ENCODE data around the gene FRAS1.
"Not testable (repeated sequence)": the region's sequence is repeated elsewhere in the genome, so short reads cannot be mapped to it uniquely, and the experiment has no call there.

FRAS1 gene

DNA sequence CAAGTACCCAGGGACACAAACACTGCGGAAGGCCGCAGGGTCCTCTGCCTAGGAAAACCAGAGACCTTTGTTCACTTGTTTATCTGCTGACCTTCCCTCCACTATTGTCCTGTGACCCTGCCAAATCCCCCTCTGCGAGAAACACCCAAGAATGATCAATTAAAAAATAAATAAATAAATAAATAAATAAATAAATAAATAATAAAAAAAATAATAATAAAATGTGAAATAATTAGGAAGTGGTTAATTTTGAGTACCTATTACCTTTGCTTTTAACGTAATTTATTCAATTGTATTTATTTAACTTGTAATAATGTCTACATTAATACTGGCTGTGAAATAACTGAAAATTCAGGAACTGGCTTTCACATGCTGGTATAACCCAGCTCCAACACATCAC lies 491.8 kb downstream of the FRAS1 start:
- DNase-seq (ENCODE audit: low read depth), result not testable (repeated sequence)

DNA sequence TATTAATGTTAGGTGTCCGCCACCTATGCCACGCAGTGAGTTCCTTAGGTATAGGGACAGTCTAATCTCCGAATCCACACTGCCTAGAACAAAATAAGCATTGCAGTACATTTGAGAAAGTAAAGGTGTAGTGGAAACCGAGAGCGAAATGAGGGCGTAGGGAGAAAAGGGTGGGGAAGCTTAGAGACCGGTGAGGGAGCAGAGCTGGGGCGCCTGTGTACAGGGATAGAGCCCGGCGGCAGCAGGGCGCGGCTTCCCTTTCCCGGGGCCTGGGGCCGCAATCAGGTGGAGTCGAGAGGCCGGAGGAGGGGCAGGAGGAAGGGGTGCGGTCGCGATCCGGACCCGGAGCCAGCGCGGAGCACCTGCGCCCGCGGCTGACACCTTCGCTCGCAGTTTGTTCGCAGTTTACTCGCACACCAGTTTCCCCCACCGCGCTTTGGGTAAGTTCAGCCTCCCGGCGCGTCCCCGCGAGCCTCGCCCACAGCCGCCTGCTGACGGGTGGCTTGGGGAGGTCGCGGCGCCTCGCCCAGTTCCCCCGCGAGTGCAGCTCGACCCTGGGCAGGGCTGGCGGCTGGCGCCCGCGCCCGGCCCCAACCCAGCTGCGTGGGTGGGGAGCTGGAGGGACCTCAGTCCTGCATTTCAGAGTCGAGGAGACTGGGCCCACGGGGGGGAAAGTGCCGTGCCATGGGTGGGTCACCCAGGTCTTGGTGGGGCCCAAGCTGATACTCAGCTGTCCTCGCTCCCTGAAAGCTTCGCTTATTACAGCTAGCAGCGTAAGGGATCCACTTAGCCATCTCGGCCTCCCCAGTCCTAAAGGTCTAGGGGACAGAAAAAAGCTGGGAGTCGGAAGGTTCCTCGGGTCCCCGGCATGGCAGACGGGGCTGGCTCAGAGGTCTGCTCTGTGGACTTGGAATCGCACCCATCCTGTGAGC lies 494.6 kb downstream of the FRAS1 start, which contains the start of gene ANXA3:
ANXA3 (plus strand) TSS at position 351 of the 932 bp plus-strand sequence. CDS start 2,704 bp downstream, outside the sequence.
- no peak for DNase-seq (ENCODE audit: low read depth)

DNA sequence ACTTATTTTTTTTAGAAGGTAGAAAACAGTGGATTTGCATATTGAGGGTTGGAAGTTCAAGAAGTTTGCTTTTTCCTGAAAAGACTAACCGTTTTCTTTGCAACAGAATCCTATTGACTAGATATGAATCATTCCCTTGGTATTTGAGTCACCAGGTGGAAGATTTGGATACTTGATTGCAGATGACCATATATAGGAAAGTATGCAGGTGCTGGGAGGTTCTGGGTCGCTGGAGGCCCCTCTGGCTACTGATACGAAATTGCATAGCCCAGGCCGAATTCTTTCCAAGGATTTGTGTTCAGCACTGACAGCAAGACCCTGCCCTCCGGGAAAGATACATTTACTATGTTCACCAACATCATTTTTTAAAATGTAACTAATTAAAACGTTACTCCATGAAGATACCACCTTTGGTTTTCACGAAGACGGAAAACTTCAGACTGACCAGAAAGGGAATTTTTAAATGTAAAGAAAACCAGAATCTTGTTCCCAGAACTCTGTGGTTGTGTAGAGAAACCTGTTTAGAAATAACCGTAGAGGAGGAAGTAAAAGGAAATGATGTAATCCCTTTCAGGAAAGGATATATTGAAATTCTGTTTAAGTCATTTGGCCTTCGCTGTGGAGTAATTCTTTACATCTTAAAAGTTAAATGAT lies 495.4 kb downstream of the FRAS1 start:
- no peak for DNase-seq (ENCODE audit: low read depth)

DNA sequence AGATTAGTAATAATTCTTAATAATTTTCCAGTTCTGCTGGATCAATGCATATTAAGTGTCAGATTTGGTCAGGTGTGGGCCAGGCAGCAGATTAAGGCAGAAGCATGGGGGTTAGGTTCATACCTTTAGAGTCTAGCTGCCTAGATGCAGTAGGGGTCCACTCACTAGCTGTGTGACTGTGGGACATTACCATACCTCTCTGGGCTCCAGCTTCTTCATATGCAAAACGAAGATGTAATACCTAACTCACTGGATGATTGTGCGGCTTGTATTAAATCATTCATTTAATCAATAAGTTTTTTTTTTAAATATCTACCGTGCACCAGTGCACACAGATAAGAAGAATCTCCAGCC lies 495.9 kb downstream of the FRAS1 start:
- DNase-seq (ENCODE audit: low read depth), result no peak

DNA sequence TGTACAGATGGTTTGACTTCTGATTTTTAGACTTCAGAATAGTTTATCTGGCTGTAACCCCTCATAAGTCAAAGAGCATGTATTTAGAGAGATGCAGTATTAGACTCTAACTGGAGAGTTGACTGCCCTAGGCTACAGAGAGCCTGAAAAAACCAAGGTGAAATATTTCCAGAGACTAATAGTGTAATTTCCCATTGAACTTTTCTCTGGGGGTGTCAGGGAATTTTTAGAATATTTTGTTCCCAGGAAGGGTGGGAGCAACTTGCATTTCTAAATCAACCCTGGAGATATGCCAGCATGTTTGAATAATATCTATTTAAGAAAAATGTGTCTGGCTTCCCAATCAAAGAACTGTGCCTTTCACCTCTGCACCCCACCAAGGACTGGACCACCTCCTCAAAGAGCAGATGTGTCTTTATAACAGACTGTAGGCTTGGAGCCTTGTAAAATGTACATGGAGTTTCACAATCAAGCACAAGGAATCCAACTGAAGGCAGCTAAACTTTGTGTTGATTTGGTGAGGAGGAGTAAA lies 496.5 kb downstream of the FRAS1 start:
- DNase-seq (ENCODE audit: low read depth), result no peak

DNA sequence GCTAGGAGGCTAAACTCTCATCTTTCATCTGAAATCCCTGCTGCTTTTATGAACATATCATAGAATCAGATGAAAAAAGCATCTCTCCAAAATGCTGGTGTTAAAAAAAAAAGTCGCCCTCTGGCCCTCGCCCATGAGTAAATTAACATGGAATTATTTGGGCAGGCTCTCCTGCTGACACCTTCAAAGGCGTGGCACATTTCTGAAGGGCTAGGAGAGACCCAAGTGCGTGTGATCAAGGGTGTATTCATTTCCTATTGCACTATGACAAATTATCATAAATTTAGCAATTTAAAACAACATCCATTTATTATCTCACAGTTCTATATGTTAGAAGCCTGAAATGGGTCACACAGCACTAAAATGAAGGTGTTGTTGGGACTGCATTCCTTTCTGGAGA lies 499.5 kb downstream of the FRAS1 start:
- no peak for DNase-seq (ENCODE audit: low read depth)

DNA sequence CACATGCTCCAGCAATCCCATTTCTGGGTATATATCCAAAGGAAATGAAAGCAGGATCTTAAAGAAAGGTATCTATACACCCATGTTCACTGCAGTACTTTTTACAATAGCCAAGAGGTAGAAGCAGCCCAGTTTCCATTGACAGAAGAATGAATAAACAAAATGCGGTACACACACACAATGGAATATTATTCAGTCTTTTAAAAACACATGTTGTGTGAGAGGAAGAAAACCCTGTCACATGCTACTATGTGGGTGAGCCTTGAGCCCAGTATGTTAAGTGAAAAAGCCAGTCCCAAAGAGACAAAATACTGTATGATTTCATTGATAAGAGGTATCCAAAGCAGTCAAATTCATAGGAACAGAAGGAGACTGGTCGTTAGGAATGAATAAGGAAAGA lies 500.7 kb downstream of the FRAS1 start:
- DNase-seq (ENCODE audit: low read depth), result no peak

DNA sequence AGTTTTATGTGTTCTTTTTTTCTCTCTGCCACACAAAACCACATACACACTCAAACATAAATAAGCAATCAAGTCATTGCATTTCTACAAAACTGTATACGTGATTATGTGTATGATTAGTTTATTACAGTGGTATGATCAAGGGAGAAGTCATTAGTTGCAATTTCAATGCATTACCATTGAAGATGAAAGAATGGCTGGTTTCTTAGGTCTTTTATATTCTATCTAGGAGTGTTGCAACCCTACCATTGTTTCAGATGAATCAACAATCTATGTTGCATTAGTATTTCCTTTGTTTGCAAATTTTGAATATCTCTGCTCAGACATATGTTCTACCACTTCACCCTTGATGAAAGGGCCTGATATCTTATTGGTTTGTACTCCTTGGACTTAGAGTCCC lies 501.3 kb downstream of the FRAS1 start:
- no peak for DNase-seq (ENCODE audit: low read depth)

DNA sequence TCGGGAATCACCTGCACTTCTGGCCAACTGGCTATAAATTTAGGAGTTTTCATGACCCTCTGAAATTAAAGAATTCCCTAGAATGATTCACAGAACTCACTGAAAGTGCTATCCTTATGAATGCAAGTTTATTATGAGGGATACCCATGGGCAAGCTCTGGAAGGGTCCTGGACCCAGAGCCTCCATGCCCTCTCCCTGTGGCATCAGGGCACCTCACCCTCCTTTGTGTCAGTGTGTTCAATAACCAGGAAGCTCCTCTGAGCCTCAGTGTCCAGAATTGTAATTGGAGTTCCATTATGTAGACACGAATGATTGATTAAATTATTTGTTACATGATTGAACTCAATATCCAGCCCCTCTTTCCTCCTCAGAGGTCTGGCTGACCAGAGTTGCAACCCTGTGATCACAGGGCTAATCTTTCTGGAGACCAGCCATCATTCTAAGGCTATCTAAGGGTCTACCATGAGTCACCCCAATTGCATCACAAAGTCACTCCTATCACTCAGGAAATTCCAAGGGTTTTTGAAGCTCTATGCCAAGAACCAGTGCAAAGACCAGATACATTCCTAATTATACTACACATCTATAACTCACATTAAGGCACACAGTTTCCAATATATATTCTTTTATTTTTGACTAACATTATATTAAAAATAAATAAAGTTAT lies 503.3 kb downstream of the FRAS1 start:
- DNase-seq (ENCODE audit: low read depth), result peak; percentile 35

DNA sequence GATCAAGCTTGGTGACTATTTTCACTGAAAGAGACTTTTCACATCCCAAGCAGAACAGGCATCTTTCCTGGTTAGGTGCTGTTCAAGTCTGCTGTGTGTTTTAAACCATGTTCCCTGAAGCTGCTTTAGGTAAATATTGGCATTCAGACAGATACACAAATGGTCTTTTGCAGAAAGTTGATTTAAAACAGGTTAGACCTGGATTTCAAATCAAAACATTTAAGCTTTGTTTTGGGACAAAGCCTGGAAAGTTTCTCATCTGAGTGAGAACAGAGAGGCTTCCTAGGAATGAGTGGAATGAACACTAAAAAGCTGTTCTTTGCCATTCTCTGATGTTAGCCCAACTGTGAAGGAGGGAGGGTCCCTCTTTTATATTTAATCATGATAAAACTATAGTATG lies 504.6 kb downstream of the FRAS1 start:
- no peak for DNase-seq (ENCODE audit: low read depth)

DNA sequence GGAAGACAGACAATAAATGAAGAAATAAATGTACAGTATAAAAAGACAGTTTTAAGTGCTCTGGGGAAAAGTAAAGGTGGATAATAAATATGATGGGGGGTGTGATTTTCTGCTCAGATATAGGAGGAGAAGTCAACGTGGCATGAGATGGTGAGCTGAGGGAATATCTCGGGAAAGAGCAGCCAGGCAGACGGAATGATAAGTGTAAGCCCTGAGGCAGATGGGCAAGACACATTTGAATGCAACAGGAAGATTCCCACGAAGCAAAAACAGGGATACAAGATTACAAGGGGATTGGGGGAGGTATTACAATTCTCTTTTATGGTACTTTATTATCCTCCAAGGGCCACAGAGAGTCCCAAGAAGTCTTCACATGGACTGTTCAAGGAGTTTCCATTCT lies 505.6 kb downstream of the FRAS1 start:
- DNase-seq (ENCODE audit: low read depth), result no peak

DNA sequence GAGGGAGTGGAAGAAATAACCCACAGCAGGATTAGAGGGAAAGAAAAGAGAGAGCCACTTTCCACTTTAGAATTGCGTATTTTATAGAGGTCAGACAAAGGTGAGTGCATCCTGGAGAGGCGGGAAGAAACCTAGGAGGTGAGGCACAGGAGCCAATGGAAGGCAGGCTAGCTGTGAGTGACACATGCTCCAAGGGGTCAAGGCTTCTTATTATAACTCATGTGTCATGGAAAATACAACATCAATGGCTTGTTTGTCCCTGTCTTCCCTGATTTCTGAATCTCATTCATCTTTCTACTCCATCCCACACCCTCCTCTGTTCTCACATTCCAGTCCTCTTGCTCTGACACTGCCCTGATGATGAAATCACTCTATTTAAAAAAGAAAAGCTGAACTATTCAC lies 508.8 kb downstream of the FRAS1 start:
- DNase-seq (ENCODE audit: low read depth), result no peak

DNA sequence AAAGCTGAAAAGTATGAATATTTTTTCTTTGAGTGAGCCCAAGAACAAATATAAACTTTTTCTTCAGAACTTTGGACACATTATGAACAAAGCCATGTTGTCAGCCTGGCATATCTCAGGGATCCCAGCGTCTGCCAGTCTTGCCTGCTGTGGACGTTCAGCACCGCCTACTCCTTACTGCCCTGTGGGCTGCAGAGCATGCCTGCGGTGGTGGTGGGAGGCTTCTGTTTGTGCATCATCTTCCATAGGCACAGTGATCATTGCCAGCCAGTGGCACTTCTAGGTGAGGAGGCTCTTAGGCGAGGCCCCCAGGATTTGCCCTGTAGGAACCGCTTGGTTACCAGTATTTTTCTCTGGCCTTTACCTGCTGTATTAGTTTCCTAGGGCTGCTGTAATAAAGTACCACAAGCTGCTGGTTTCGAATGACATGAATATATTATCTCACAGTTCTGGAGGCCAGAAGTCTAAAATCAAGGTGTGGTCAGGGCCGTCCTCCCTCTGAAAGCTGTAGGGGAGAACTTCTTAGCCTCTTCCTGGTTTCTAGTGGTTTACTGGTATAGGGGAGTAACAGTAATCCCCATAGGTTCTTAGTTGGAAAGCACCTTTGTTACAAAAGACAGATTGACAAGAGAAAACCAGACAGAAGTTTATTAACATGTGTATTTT lies 509.8 kb downstream of the FRAS1 start:
- no peak for DNase-seq (ENCODE audit: low read depth)

DNA sequence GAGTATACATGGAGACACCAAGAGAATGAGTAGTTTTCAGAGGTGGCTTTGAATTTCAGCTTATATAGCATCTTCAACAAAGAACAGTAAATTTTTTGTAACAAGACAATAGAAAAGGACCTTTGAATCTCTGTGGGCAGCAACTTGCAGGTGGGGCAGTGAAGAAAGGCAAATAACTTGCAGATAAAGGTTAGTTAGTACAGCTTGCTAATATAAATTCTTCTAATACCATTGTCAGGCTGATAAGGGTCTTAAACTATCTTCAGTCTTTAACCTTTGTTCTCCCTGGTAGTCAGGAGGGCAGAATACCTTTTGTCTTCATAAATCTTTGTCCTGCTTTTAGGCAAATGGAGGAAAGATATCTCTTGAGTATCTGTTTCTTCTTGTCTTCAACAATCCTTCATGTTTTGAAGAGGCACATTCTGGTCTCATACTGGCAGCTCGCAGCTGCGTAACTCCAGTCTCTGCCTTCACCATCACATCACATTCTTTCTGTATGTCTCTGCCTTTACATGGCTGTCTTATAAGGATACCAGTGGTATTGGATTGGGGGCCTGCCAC lies 510.5 kb downstream of the FRAS1 start:
- no peak for DNase-seq (ENCODE audit: low read depth)

DNA sequence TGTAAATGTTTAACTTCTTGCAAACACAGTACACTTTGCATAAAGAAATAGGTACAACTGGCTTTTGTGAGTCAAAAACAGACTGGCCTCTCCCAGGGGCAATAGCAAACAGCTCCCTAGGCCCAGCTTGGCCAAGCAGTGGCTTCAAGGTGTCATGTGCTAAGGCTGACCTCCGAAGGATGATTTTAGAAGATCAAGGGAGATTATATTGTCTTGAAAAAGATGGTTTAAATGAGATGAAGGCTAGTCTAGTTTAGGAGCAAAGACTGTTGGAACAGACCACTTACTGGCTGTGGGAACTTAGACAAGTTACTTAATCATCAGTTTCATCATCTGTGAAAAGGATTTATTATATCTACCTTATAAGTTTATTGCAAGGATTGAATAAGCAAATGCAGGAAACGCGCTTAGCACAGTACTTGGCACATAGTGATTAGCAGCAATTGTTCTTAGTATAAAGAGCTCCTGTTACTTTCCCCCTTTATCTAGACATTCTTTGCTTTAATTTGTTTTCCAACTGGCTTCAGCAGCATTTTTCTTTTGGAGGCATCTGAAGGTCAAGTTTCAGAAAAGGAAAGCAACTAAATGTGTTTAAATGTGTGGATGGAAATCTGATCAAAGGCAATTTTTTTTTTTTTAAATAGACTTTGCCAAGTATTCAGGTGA lies 511.6 kb downstream of the FRAS1 start:
- DNase-seq (ENCODE audit: low read depth), result no peak

DNA sequence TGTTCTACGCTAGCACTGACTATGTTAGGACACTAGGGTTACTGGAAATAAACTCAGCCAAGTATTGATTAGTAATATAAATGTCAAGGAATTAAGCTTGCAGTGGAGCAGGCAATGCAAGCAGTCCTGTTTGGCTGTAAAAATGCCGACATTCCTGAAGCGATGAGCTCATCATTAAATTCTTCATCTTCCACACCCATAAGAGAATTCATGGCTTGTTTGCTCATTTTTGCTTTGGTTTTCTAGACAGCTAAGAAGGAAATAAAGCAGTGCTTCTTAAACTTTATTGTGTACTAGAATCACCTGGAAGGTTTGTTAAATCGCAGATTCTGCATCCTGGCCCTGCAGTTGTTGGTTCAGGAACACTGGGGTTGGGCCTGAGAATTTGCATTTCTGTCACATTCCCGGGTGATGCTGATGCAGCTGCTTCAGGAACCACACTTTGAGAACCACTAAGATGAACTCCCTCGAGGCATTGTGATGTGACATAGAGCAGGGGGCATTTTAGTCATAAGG lies 512.2 kb downstream of the FRAS1 start:
- DNase-seq (ENCODE audit: low read depth), result peak; percentile 38

DNA sequence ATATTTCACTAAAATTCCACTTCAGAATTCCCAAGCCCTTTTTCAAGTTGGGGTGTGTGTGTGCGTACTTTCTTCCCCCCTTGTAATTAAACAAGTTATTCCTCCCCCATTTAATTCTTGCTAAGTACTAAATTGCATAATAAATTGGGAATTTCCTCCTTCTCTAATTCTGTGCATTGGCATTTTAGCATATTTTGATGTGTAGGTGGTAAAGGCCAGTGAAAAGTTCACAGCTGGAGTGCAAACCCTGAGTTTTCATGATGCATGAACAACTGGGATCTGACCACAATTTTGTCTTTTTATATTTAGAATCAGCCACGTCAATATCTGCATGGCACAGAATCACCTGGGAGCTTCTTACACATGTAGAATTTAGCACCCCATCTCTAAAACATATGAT lies 513.0 kb downstream of the FRAS1 start:
- DNase-seq (ENCODE audit: low read depth), result no peak

DNA sequence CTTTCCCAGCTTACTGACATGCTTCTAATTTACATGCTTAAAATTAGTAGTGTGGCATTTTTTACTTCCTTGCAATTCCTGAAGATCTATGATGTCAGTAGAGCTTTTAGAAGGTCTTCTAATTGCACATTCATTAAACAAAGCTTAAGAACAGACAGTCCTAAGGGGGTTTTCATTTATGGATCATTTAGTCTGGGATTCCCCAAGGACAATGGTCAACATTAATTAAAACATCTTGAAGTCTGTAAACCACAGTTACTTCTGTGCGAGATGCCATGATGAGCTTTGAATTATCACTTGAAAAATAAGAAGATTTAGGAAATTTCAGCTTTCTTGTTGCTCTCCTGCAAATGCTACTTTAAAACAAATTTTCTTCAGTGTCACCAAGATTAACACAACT lies 514.7 kb downstream of the FRAS1 start:
- DNase-seq (ENCODE audit: low read depth), result no peak

DNA sequence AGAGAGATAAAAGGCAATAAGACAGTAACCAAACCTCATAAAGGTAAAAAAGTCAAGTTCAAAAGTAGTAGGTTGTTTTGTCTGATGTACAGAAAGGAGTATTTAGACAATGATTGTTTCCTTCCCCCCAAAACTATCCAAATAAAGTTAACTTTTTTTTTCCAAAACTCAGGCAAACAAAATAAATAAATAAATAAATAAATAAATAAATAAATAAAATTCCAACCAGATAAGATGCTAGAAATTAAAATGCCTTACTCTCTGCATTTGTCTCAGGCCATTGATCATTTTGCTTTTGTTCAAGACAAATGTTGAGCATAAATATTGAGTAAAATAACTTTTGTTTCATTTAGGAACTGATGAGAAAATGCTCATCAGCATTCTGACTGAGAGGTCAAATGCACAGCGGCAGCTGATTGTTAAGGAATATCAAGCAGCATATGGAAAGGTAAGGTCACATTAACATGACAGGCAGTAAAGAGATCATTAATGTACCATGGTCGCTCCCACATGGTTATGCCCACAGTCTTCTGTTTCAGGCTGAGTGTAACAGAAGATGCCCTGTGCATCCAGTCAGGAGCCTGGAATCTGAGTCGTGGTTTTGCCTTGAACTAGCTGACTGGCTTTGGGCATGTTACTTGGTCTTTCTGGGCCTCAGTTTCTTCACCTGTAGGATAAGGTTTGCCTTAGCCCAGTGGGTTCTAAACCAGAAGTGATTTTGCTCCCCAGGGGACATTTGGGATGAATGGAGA lies 521.7 kb downstream of the FRAS1 start:
- no peak for DNase-seq (ENCODE audit: low read depth)

DNA sequence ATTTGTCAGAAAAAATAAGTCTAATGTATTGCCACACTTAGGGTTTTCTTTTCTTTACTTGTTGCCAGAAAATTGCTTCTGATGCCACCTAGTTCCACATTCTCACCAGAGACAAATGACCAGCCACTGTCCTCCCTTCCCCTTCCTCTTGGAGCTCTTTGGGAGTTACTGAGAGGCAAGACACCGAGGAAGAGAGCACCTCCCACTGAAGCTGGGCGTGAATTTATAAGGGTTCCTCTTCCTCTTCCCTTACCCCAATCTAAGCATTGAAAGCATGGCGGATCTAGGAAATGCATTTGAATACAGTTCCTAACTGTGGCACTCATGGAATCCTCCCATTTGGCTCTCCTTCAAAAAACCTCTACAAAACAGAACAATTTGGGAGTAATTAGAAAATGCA lies 524.5 kb downstream of the FRAS1 start:
- DNase-seq (ENCODE audit: low read depth), result no peak
